GM23338 (cell line): ENCODE data around the gene TMEM30B. TPM values are rescaled to one million over a fixed set of nuclear protein-coding genes. Genes with fewer than 3 reads are reported as not detected.

ENCODE experiments used
- ATAC-seq: fragments of 200-7000 bp; cut with Tn5 transposase; 3 replicates; pipeline ENCODE4 v1.9.1; 2020
- DNase-seq: peaks from one replicate; pipeline ENCODE4 v3.0.0-alpha.2; 2015; ENCODE audit warnings: low spot score
- H2AFZ ChIP-seq: fragments of 200-600 bp; sonication (generic); 2 replicates; pipeline ENCODE4 v1.8.0; 2016; ENCODE audit warnings: antibody characterized with exemption, mild to moderate bottlenecking, moderate library complexity
- H3F3A ChIP-seq: fragments of 200-600 bp; sonication (generic); replicated peaks from 2 replicates; pipeline ENCODE4 v1.8.0; 2017; ENCODE audit warnings: antibody characterized with exemption, mixed run types, low read depth
- H3K27ac ChIP-seq: fragments of 200-600 bp; sonication (generic); 2 replicates; pipeline ENCODE4 v1.6.1; 2016; ENCODE audit warnings: low read depth
- H3K27me3 ChIP-seq: fragments of 200-600 bp; sonication (generic); 2 replicates; pipeline ENCODE4 v1.8.0; 2016; ENCODE audit warnings: mild to moderate bottlenecking, mixed run types, moderate library complexity; ENCODE audit not compliant: insufficient read depth
- H3K36me3 ChIP-seq: fragments of 200-600 bp; sonication (generic); 2 replicates; pipeline ENCODE4 v1.8.0; 2016; ENCODE audit warnings: mild to moderate bottlenecking; ENCODE audit not compliant: insufficient read depth
- H3K4me1 ChIP-seq: fragments of 200-600 bp; sonication (generic); 2 replicates; pipeline ENCODE4 v1.8.0; 2016; ENCODE audit warnings: mild to moderate bottlenecking, moderate library complexity; ENCODE audit not compliant: insufficient read depth
- H3K4me2 ChIP-seq: fragments of 200-600 bp; sonication (generic); 2 replicates; pipeline ENCODE4 v1.7.1; 2017; ENCODE audit warnings: mixed run types
- H3K4me3 ChIP-seq: fragments of 200-600 bp; sonication (generic); 2 replicates; pipeline ENCODE4 v1.6.1; 2016; ENCODE audit warnings: mixed run types
- H3K79me2 ChIP-seq: fragments of 200-600 bp; sonication (generic); replicated peaks from 2 replicates; pipeline ENCODE4 v1.8.0; 2017; ENCODE audit warnings: mild to moderate bottlenecking; ENCODE audit not compliant: insufficient read depth
- H3K9me2 ChIP-seq: fragments of 200-600 bp; sonication (generic); 2 replicates; pipeline ENCODE4 v1.8.0; 2017; ENCODE audit not compliant: insufficient read depth
- H4K20me1 ChIP-seq: fragments of 200-600 bp; sonication (generic); replicated peaks from 2 replicates; pipeline ENCODE4 v1.8.0; 2017; ENCODE audit warnings: mild to moderate bottlenecking; ENCODE audit not compliant: insufficient read depth
- H3K27ac Mint-ChIP-seq: 2 replicates; pipeline ENCODE4 v1.8.0; 2020; ENCODE audit warnings: inconsistent platforms, mild to moderate bottlenecking, moderate library complexity, mixed read lengths
- H3K27me3 Mint-ChIP-seq: 3 replicates; pipeline ENCODE4 v1.8.0; 2022; ENCODE audit warnings: low read depth, mild to moderate bottlenecking, moderate library complexity, mixed read lengths, inconsistent platforms; ENCODE audit not compliant: insufficient read depth, poor library complexity
- H3K36me3 Mint-ChIP-seq: 3 replicates; pipeline ENCODE4 v1.8.0; 2021; ENCODE audit warnings: low read depth, mild to moderate bottlenecking, inconsistent platforms, moderate library complexity, mixed read lengths
- H3K4me1 Mint-ChIP-seq: 3 replicates; pipeline ENCODE4 v1.8.0; 2020; ENCODE audit warnings: mild to moderate bottlenecking, inconsistent platforms, mixed read lengths
- H3K4me3 Mint-ChIP-seq: 3 replicates; pipeline ENCODE4 v1.8.0; 2021; ENCODE audit warnings: moderate library complexity, mild to moderate bottlenecking, inconsistent platforms, mixed read lengths
- H3K9me3 Mint-ChIP-seq: 3 replicates; pipeline ENCODE4 v1.8.0; 2020; ENCODE audit warnings: moderate library complexity, mild to moderate bottlenecking, inconsistent platforms, mixed read lengths
- CREB1 ChIP-seq: fragments of 250-450 bp; sonication (Bioruptor Pico); IDR thresholded peaks from 2 replicates; pipeline ENCODE4 v1.5.0; 2020; ENCODE audit warnings: low read depth, mild to moderate bottlenecking, moderate library complexity
- EZH2 ChIP-seq: fragments of 200-600 bp; sonication (generic); IDR thresholded peaks from one replicate; pipeline ENCODE4 v1.8.0; 2017; ENCODE audit warnings: antibody characterized with exemption, mild to moderate bottlenecking, low read depth; ENCODE audit not compliant: unreplicated experiment
- EZH2phosphoT487 ChIP-seq: fragments of 200-600 bp; sonication (generic); IDR thresholded peaks from one replicate; pipeline ENCODE4 v1.8.1; 2018; ENCODE audit warnings: antibody characterized with exemption; ENCODE audit not compliant: unreplicated experiment
- JUNB ChIP-seq: IDR thresholded peaks from one replicate; pipeline ENCODE4 v1.6.1; 2016; ENCODE audit warnings: antibody characterized with exemption; ENCODE audit not compliant: unreplicated experiment
- polyA plus RNA-seq: library from polyadenylated mRNA; unstranded; fragments of >200 nt; fragmentation: Nextera tagmentation; extraction: Ambion mirVana; gene quantifications from 2 replicates; pipeline ENCODE4 v1.2.1, GENCODE V29; 2016
- total RNA-seq: library from RNA; depleted of rRNA; stranded (reverse); fragments of >200 nt; shearing (Covaris generic); gene quantifications from 2 replicates; pipeline ENCODE4 v1.2.3, GENCODE V29; 2014
- TF ChIP-seq, protein P1 (sequence below), 2 experiments: fragments of 200-600 bp in 1 of 2; sonication (generic) in 1 of 2; conservative IDR thresholded peaks; 2 replicates each; pipeline versions ENCODE4 v1.5.1 to v1.6.1; 2016 to 2017; ENCODE audit warnings: antibody characterized with exemption in 2 of 2, low read depth in 2 of 2, mild to moderate bottlenecking in 2 of 2, moderate library complexity in 1 of 2

The TMEM30B gene
- total and polyA plus RNA-seq, 2 experiments from 2014 or later, result 7.2 to 22.9 TPM

DNA sequence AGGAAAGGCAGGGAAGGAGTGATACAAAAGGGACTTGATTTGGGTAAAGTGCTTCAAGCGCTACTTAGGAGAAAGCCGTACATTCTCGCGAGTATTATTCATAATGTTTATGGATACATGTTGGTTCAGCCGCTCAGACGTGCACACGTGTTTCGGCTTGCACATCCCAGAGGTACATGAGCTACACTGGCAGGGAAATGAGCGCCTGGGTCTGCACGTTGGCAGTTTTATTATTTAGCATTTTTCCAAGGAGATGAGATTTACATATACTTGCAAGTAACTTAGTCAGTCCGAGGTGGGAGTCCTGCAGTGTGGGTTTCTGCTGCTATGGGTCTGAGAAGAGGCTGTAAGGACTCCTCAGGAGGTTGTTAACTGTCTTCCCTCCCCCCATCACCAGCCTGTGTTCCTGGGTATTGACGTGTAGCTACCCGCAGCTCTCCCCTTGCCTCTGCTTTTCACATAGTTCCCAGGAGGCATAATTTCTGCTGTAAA is 41.7 kb upstream of the TMEM30B start:
- Histone ChIP-seq H4K20me1 (no peaks in the 10 kb centered on the region), H3K79me2 (no peaks in the 10 kb centered on the region), H3K4me2 (peak overlapping the region; percentile 94), H3F3A (no peaks in the 10 kb centered on the region; the same call in 1 of the 2 replicates), H3K27ac (no peak overlapping the region), H2AFZ (peak overlapping the region; percentile 100), H3K9me2 (no peaks in the 10 kb centered on the region), H3K4me3 (peak overlapping the region; percentile 80), H3K27me3 (peaks cover 48% of the 10 kb centered on the region), H3K36me3 (no peaks in the 10 kb centered on the region), H3K4me1 (peaks cover 4% of the 10 kb centered on the region; the same call in 1 of the 2 replicates)
- peaks cover 5% of the 10 kb centered on the region; the same call in 2 of the 3 replicates for H3K36me3 Mint-ChIP-seq
- ATAC-seq (peak; percentile 2; the same call in 1 of the 3 replicates), DNase-seq (peak; percentile 15)
- peak overlapping the region; percentile 78 for H3K4me3 Mint-ChIP-seq
- peaks cover 11% of the 10 kb centered on the region for H3K4me1 Mint-ChIP-seq
- TF ChIP-seq EZH2 (peak; percentile 3), CREB1 (no peak)
- H3K27me3 Mint-ChIP-seq, result peaks cover 22% of the 10 kb centered on the region
- H3K9me3 Mint-ChIP-seq, result peaks cover 9% of the 10 kb centered on the region
- H3K27ac Mint-ChIP-seq, result no peak overlapping the region

DNA sequence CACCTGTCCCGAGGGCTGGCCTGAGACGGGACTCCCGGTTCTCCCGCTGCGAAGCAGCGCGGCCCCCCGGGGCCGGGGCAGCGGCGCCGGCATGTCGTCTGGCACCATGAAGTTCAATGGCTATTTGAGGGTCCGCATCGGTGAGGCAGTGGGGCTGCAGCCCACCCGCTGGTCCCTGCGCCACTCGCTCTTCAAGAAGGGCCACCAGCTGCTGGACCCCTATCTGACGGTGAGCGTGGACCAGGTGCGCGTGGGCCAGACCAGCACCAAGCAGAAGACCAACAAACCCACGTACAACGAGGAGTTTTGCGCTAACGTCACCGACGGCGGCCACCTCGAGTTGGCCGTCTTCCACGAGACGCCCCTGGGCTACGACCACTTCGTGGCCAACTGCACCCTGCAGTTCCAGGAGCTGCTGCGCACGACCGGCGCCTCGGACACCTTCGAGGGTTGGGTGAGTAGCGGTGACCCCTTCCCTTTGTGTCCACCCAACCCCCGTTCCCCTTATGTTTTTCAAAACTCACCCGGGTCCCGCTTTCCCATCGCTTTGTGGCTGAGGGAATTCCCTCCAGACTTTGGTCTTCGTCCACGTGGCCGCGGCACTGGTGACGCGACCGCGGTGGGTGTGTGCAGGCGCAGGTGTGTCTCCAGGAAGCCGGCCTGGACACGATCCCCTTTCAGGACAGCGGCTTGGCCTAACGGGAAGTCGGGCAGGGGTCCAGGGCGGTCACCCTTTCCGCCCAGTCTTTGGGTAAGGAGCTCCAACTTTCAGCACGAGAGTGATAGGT is 41.1 kb upstream of the TMEM30B start:
- ATAC-seq (peak; percentile 9), DNase-seq (peak; percentile 43)
- no peaks in the 10 kb centered on the region for H3K9me2 ChIP-seq
- peaks cover 4% of the 10 kb centered on the region; the same call in 1 of the 2 replicates for H3K4me1 ChIP-seq
- H2AFZ ChIP-seq, result peak overlapping the region; percentile 100
- H3K79me2 ChIP-seq, result no peaks in the 10 kb centered on the region
- Mint-ChIP-seq H3K27me3 (peaks cover 22% of the 10 kb centered on the region), H3K36me3 (peaks cover 5% of the 10 kb centered on the region; the same call in 2 of the 3 replicates), H3K4me3 (peak overlapping the region; percentile 78), H3K9me3 (peaks cover 9% of the 10 kb centered on the region), H3K4me1 (peaks cover 11% of the 10 kb centered on the region), H3K27ac (no peak overlapping the region)
- TF ChIP-seq EZH2, result peak; percentile 89
- TF ChIP-seq EZH2phosphoT487, result peak; percentile 43
- TF ChIP-seq, protein P1, sequence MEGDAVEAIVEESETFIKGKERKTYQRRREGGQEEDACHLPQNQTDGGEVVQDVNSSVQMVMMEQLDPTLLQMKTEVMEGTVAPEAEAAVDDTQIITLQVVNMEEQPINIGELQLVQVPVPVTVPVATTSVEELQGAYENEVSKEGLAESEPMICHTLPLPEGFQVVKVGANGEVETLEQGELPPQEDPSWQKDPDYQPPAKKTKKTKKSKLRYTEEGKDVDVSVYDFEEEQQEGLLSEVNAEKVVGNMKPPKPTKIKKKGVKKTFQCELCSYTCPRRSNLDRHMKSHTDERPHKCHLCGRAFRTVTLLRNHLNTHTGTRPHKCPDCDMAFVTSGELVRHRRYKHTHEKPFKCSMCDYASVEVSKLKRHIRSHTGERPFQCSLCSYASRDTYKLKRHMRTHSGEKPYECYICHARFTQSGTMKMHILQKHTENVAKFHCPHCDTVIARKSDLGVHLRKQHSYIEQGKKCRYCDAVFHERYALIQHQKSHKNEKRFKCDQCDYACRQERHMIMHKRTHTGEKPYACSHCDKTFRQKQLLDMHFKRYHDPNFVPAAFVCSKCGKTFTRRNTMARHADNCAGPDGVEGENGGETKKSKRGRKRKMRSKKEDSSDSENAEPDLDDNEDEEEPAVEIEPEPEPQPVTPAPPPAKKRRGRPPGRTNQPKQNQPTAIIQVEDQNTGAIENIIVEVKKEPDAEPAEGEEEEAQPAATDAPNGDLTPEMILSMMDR (conservative IDR thresholded peaks at IDR 0.05; ENCODE audit: low read depth in 2 of 2), result no peak
- H3K4me3 ChIP-seq, result peak overlapping the region; percentile 80
- no peaks in the 10 kb centered on the region for H4K20me1 ChIP-seq
- H3K27ac ChIP-seq, result no peak overlapping the region
- H3K4me2 ChIP-seq, result peak overlapping the region; percentile 94
- no peaks in the 10 kb centered on the region for H3K36me3 ChIP-seq
- H3K27me3 ChIP-seq, result peaks cover 48% of the 10 kb centered on the region
- H3F3A ChIP-seq, result no peaks in the 10 kb centered on the region; the same call in 1 of the 2 replicates

DNA sequence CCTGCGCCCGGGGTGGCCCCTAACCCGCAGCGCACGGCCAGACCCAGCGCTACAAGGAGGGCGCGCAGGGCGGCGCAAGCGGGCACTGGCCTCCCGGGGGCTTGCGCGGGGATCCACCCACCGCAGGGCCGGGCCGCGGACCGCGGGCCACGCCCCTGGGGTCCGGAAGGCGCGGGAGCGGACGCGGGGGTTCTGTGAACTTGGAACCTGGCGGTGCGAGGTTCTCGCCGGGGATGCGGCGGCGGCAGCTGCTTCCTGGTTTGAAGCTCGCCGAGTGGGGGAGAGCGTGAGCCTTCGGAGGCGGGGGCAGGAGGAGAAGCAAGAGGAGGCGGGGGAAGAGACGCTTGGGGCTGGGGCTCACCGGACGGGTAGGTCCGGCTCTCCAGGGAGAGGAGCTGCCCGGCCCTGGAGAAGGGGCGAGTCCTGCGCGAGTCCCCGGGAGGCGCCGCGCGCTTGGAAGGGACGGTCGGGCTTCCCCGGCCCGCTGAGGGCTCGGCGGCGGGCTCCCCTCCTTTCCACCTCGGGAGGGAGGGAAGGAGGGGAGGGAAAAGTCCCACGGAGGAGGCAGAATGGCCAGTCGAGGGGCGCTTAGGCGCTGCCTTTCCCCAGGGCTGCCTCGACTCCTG is 40.4 kb upstream of the TMEM30B start, which contains the start of gene PRKCH:
PRKCH (plus strand) TSS at position 195 of the 626 bp plus-strand sequence. CDS start 523 bp downstream, outside the sequence.
- H3K27ac ChIP-seq, result no peak within 1 kb of the TSS
- no peaks in the 10 kb centered on the region for H3K36me3 ChIP-seq
- Mint-ChIP-seq H3K36me3 (0 out of 3 replicates have a peak, but pooled peaks cover 2% of the 10 kb centered on the region), H3K9me3 (peaks cover 6% of the 10 kb centered on the region; the same call in 2 of the 3 replicates), H3K27me3 (peaks cover 21% of the 10 kb centered on the region), H3K4me1 (peaks cover 9% of the 10 kb centered on the region), H3K27ac (no peak within 1 kb of the TSS), H3K4me3 (peak within 1 kb of the TSS; percentile 78)
- ATAC-seq (peak; percentile 85), DNase-seq (peak; percentile 82)
- peaks cover 4% of the 10 kb centered on the region; the same call in 1 of the 2 replicates for H3K4me1 ChIP-seq
- H4K20me1 ChIP-seq, result no peaks in the 10 kb centered on the region
- peaks cover 48% of the 10 kb centered on the region for H3K27me3 ChIP-seq
- H3K4me2 ChIP-seq, result peak within 1 kb of the TSS; percentile 94
- H3F3A ChIP-seq, result no peaks in the 10 kb centered on the region; the same call in 1 of the 2 replicates
- peak within 1 kb of the TSS; percentile 80 for H3K4me3 ChIP-seq
- peak within 1 kb of the TSS; percentile 100 for H2AFZ ChIP-seq
- H3K9me2 ChIP-seq, result no peaks in the 10 kb centered on the region
- no peaks in the 10 kb centered on the region for H3K79me2 ChIP-seq
- TF ChIP-seq JUNB (no peak), CREB1 (no peak), EZH2phosphoT487 (no peak)
- TF ChIP-seq, protein P1 (conservative IDR thresholded peaks at IDR 0.05; ENCODE audit: low read depth in 2 of 2), result peak; percentile 15 to 20; a peak in 1 of 4 replicates
